H9 (cell line): ENCODE results near the gene ITGBL1. TPM values are rescaled to one million over a fixed set of nuclear protein-coding genes. Genes with fewer than 3 reads are reported as not detected.

ENCODE experiments used
- DNase-seq: peaks from one replicate; pipeline ENCODE4 v3.0.0-alpha.2; 2017
- H2AFZ ChIP-seq: one replicate; pipeline ENCODE4 v1.6.1; 2013; ENCODE audit warnings: mild to moderate bottlenecking, low read length, control low read depth, moderate library complexity
- H2AK5ac ChIP-seq: 2 replicates; pipeline ENCODE4 v1.6.1; 2013; ENCODE audit warnings: low read length, control low read depth, mixed read lengths; ENCODE audit not compliant: insufficient read length
- H2BK120ac ChIP-seq: one replicate; pipeline ENCODE4 v1.6.1; 2013; ENCODE audit warnings: low read depth, mild to moderate bottlenecking, low read length, control low read depth, inconsistent platforms; ENCODE audit not compliant: poor library complexity, severe bottlenecking
- H2BK12ac ChIP-seq: 2 replicates; pipeline ENCODE4 v1.6.1; 2013; ENCODE audit warnings: low read length, control low read depth, mixed read lengths, low read depth; ENCODE audit not compliant: insufficient read length
- H2BK15ac ChIP-seq: 2 replicates; pipeline ENCODE4 v1.6.1; 2013; ENCODE audit warnings: low read depth, low read length, control low read depth
- H2BK20ac ChIP-seq: one replicate; pipeline ENCODE4 v1.6.1; 2013; ENCODE audit warnings: low read depth, mild to moderate bottlenecking, low read length, control low read depth, inconsistent platforms; ENCODE audit not compliant: poor library complexity, severe bottlenecking
- H2BK5ac ChIP-seq: 2 replicates; pipeline ENCODE4 v1.6.1; 2013; ENCODE audit warnings: low read length, control low read depth, mixed read lengths; ENCODE audit not compliant: insufficient read length
- H3K14ac ChIP-seq: 2 replicates; pipeline ENCODE4 v1.6.1; 2013; ENCODE audit warnings: low read length, control low read depth; ENCODE audit not compliant: insufficient read depth
- H3K18ac ChIP-seq: 2 replicates; pipeline ENCODE4 v1.6.1; 2013; ENCODE audit warnings: low read depth, mild to moderate bottlenecking, mixed read lengths, low read length, control low read depth; ENCODE audit not compliant: insufficient read length
- H3K23ac ChIP-seq: 2 replicates; pipeline ENCODE4 v1.6.1; 2013; ENCODE audit warnings: low read length, control low read depth, mixed read lengths, low read depth; ENCODE audit not compliant: insufficient read length
- H3K23me2 ChIP-seq: 2 replicates; pipeline ENCODE4 v1.6.1; 2013; ENCODE audit warnings: low read depth, mild to moderate bottlenecking, mixed read lengths, low read length, control low read depth; ENCODE audit not compliant: insufficient read length, poor library complexity, severe bottlenecking
- H3K27ac ChIP-seq: 2 replicates; pipeline ENCODE4 v1.5.1; 2013; ENCODE audit warnings: low read length, control low read depth, mixed read lengths, low read depth; ENCODE audit not compliant: insufficient read length
- H3K27me3 ChIP-seq: 2 replicates; pipeline ENCODE4 v1.6.1; 2013; ENCODE audit warnings: low read length, control low read depth, inconsistent platforms; ENCODE audit not compliant: insufficient read depth
- H3K4ac ChIP-seq: 2 replicates; pipeline ENCODE4 v1.6.1; 2013; ENCODE audit warnings: low read depth, mild to moderate bottlenecking, control low read depth, inconsistent platforms, low read length, moderate library complexity
- H3K4me1 ChIP-seq: 2 replicates; pipeline ENCODE4 v1.6.1; 2013; ENCODE audit warnings: low read length, control low read depth, inconsistent platforms; ENCODE audit not compliant: insufficient read depth
- H3K4me2 ChIP-seq: 2 replicates; pipeline ENCODE4 v1.6.1; 2013; ENCODE audit warnings: low read length, control low read depth, mixed read lengths; ENCODE audit not compliant: insufficient read length, insufficient read depth
- H3K56ac ChIP-seq: 2 replicates; pipeline ENCODE4 v1.6.1; 2013; ENCODE audit warnings: low read depth, mild to moderate bottlenecking, mixed read lengths, low read length, control low read depth; ENCODE audit not compliant: insufficient read length
- H3K79me1 ChIP-seq: 2 replicates; pipeline ENCODE4 v1.6.1; 2013; ENCODE audit warnings: low read depth, mild to moderate bottlenecking, moderate library complexity, low read length, control low read depth, inconsistent platforms; ENCODE audit not compliant: insufficient read depth, poor library complexity, severe bottlenecking
- H3K79me2 ChIP-seq: 2 replicates; pipeline ENCODE4 v1.6.1; 2013; ENCODE audit warnings: low read length, control low read depth, inconsistent platforms; ENCODE audit not compliant: insufficient read depth
- H3K9ac ChIP-seq: 2 replicates; pipeline ENCODE4 v1.6.1; 2013; ENCODE audit warnings: low read length, control low read depth, mixed read lengths; ENCODE audit not compliant: insufficient read length; ENCODE audit errors: extremely low read depth
- H3K9me3 ChIP-seq: one replicate; pipeline ENCODE4 v1.6.1; 2013; ENCODE audit warnings: low read depth, low read length, inconsistent platforms; ENCODE audit not compliant: control insufficient read depth
- H3T11ph ChIP-seq: one replicate; pipeline ENCODE4 v1.6.1; 2013; ENCODE audit warnings: mild to moderate bottlenecking, low read length, control low read depth, inconsistent platforms
- H4K20me1 ChIP-seq: one replicate; pipeline ENCODE4 v1.6.1; 2013; ENCODE audit not compliant: control insufficient read depth, insufficient read length, insufficient read depth
- H4K5ac ChIP-seq: 2 replicates; pipeline ENCODE4 v1.6.1; 2013; ENCODE audit warnings: low read depth, mild to moderate bottlenecking, mixed read lengths, low read length, control low read depth; ENCODE audit not compliant: insufficient read length
- H4K8ac ChIP-seq: replicated peaks from 2 replicates; pipeline ENCODE4 v1.6.1; 2013; ENCODE audit warnings: low read length, control low read depth, mixed read lengths, low read depth; ENCODE audit not compliant: insufficient read length
- H4K91ac ChIP-seq: 2 replicates; pipeline ENCODE4 v1.6.1; 2013; ENCODE audit warnings: low read depth, mild to moderate bottlenecking, moderate library complexity, mixed read lengths, low read length, control low read depth; ENCODE audit not compliant: insufficient read length
- H3K27ac Mint-ChIP-seq, 3 experiments: 2 replicates in 2 of 3; 3 replicates in 1 of 3; pipeline ENCODE4 v1.8.0; 2020 to 2021; ENCODE audit warnings: mixed read lengths in 3 of 3, mild to moderate bottlenecking in 1 of 3, moderate library complexity in 1 of 3
- H3K27me3 Mint-ChIP-seq: 2 replicates; pipeline ENCODE4 v1.8.0; 2021; ENCODE audit warnings: low read depth, mild to moderate bottlenecking, moderate library complexity, mixed read lengths
- H3K36me3 Mint-ChIP-seq, 3 experiments: 2 replicates in 2 of 3; 3 replicates in 1 of 3; pipeline ENCODE4 v1.8.0; 2020 to 2021; ENCODE audit warnings: low read depth in 3 of 3, mixed read lengths in 3 of 3; ENCODE audit not compliant: insufficient read depth in 1 of 3
- H3K4me1 Mint-ChIP-seq, 2 experiments: 2 replicates each; pipeline ENCODE4 v1.8.0; 2020; ENCODE audit warnings: mixed read lengths in 2 of 2
- H3K4me3 Mint-ChIP-seq, 2 experiments: 2 replicates in 1 of 2; 3 replicates in 1 of 2; pipeline ENCODE4 v1.8.0; 2020 to 2021; ENCODE audit warnings: mild to moderate bottlenecking in 2 of 2, mixed read lengths in 2 of 2, moderate library complexity in 1 of 2
- H3K9me3 Mint-ChIP-seq, 2 experiments: 2 replicates in 1 of 2; 3 replicates in 1 of 2; pipeline ENCODE4 v1.8.0; 2020; ENCODE audit warnings: mild to moderate bottlenecking in 2 of 2, mixed read lengths in 2 of 2, moderate library complexity in 1 of 2
- WGBS: extraction: QIAGEN DNeasy Blood & Tissue Kit; methylation state at CpG from one replicate; pipeline ENCODE4 v1.1.7; 2013; ENCODE audit warnings: missing lambda C conversion rate, low lambda C conversion rate, mixed read lengths; ENCODE audit not compliant: insufficient read length; ENCODE audit errors: extremely low coverage; 5-methylcytosine and 5-hydroxymethylcytosine counted together
- total RNA-seq: library from RNA; stranded (reverse); gene quantifications from 2 replicates; pipeline ENCODE4 v1.2.1, GENCODE V29; 2021
- TF ChIP-seq, protein P1 (sequence below): fragments of 200-600 bp; sonication (generic); conservative IDR thresholded peaks from 3 replicates; pipeline ENCODE4 v1.8.0; 2021; ENCODE audit warnings: antibody characterized with exemption, mild to moderate bottlenecking

Gene ITGBL1
- total RNA-seq, 1 experiment from 2014 or later, result not detected

DNA sequence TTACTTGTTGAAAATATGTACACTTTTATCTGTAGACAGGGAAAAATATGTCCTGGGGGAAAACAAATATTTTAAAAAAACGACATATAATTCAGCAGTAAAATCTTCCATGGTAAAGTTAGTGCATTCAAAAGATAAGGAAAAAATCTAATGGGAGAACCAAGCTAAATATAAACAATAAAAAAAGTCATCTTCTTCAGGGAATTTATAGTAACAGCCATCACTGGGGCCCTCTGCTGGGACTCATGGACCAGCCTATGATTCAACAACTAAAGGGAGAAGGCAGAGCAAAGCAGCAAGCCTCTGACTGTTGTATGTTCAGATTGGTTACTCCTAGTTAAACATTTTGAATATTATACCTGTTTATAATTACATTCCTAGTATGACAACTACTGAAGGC lies 93.0 kb downstream of the ITGBL1 start:
- no peaks in the 10 kb centered on the region for H3K79me2 ChIP-seq
- peaks cover 3 to 10% (median 4%) of the 10 kb centered on the region in 3 experiments; a peak in 4 of 7 replicates for H3K36me3 Mint-ChIP-seq
- H4K91ac ChIP-seq, result no peak overlapping the region
- no peak overlapping the region for H2BK120ac ChIP-seq
- WGBS, result no CpG with 5 or more reads among the region's 1 CpG
- H2BK12ac ChIP-seq, result no peak overlapping the region
- no peak overlapping the region for H3K9ac ChIP-seq
- no peaks in the 10 kb centered on the region for H3K4me1 Mint-ChIP-seq
- no peak overlapping the region for H2AFZ ChIP-seq
- H2BK5ac ChIP-seq, result no peak overlapping the region
- H4K20me1 ChIP-seq, result no peaks in the 10 kb centered on the region
- H3K23ac ChIP-seq, result no peak overlapping the region
- no peak overlapping the region for H4K5ac ChIP-seq
- H3K4me2 ChIP-seq, result no peak overlapping the region
- no peak overlapping the region for H2AK5ac ChIP-seq
- peaks cover 7 to 9% of the 10 kb centered on the region in 2 experiments; a peak in 4 of 5 replicates for H3K9me3 Mint-ChIP-seq
- H3K4me1 ChIP-seq, result no peaks in the 10 kb centered on the region
- H2BK15ac ChIP-seq, result no peak overlapping the region
- H3K14ac ChIP-seq, result no peak overlapping the region
- no peak overlapping the region for H2BK20ac ChIP-seq
- H3K4ac ChIP-seq, result no peak overlapping the region
- peaks cover 4% of the 10 kb centered on the region; the same call in 1 of the 2 replicates for H3K27me3 Mint-ChIP-seq
- no peaks in the 10 kb centered on the region for H3K9me3 ChIP-seq
- no peaks in the 10 kb centered on the region for H3K23me2 ChIP-seq
- no peak overlapping the region for H3K56ac ChIP-seq
- H3K79me1 ChIP-seq, result no peaks in the 10 kb centered on the region
- no peak overlapping the region for H3K18ac ChIP-seq
- TF ChIP-seq, protein P1, sequence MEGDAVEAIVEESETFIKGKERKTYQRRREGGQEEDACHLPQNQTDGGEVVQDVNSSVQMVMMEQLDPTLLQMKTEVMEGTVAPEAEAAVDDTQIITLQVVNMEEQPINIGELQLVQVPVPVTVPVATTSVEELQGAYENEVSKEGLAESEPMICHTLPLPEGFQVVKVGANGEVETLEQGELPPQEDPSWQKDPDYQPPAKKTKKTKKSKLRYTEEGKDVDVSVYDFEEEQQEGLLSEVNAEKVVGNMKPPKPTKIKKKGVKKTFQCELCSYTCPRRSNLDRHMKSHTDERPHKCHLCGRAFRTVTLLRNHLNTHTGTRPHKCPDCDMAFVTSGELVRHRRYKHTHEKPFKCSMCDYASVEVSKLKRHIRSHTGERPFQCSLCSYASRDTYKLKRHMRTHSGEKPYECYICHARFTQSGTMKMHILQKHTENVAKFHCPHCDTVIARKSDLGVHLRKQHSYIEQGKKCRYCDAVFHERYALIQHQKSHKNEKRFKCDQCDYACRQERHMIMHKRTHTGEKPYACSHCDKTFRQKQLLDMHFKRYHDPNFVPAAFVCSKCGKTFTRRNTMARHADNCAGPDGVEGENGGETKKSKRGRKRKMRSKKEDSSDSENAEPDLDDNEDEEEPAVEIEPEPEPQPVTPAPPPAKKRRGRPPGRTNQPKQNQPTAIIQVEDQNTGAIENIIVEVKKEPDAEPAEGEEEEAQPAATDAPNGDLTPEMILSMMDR, result no peak
- H4K8ac ChIP-seq, result no peak overlapping the region
- no peaks in the 10 kb centered on the region for H3K27me3 ChIP-seq
- no peak overlapping the region for H3K4me3 Mint-ChIP-seq
- H3K27ac ChIP-seq, result no peak overlapping the region
- no peak overlapping the region for H3T11ph ChIP-seq
- DNase-seq, result no peak
- no peak overlapping the region; a peak in 1 of 7 replicates for H3K27ac Mint-ChIP-seq
